MCF 10A (cell line): ENCODE measurements around the gene SNCB. TPM values are rescaled to one million over a fixed set of nuclear protein-coding genes. Genes with fewer than 3 reads are reported as not detected.

Experiments
- BruUV-seq: library from RNA; stranded (reverse); fragments of 400-500 nt; replicated peaks from 2 replicates; lab custom pipeline; 2021; lab: Mats Ljungman, UMichigan
- CTCF ChIA-PET: fragments of 300-600 bp; sonication (Branson Sonifier 250); formaldehyde crosslinking; extraction: SDS; loops from one replicate; lab custom pipeline; 2021; ENCODE audit warnings: antibody characterized with exemption, inconsistent platforms; lab: Yijun Ruan, JAX
- POLR2A ChIA-PET: fragments of 300-600, 350-650 bp; sonication (Branson Sonifier 250); formaldehyde crosslinking; extraction: SDS; loops from one replicate; lab custom pipeline; 2020; ENCODE audit warnings: antibody characterized with exemption, inconsistent platforms; lab: Yijun Ruan, JAX
- DNase-seq: peaks from one replicate; pipeline ENCODE4 v3.0.0-alpha.2; 2018; ENCODE audit not compliant: unreplicated experiment
- H3K27ac Mint-ChIP-seq: one replicate; pipeline ENCODE4 v1.8.0; 2022; ENCODE audit warnings: mild to moderate bottlenecking, low read depth, mixed read lengths; ENCODE audit not compliant: unreplicated experiment
- H3K27me3 Mint-ChIP-seq: one replicate; pipeline ENCODE4 v1.8.0; 2022; ENCODE audit warnings: mixed read lengths; ENCODE audit not compliant: insufficient read depth, unreplicated experiment
- H3K36me3 Mint-ChIP-seq: one replicate; pipeline ENCODE4 v1.8.0; 2022; ENCODE audit warnings: mild to moderate bottlenecking, moderate library complexity, mixed read lengths; ENCODE audit not compliant: insufficient read depth, unreplicated experiment
- H3K4me1 Mint-ChIP-seq: one replicate; pipeline ENCODE4 v1.8.0; 2022; ENCODE audit warnings: mixed read lengths; ENCODE audit not compliant: insufficient read depth, unreplicated experiment
- H3K4me3 Mint-ChIP-seq: one replicate; pipeline ENCODE4 v1.8.0; 2022; ENCODE audit warnings: mild to moderate bottlenecking, moderate library complexity, mixed read lengths; ENCODE audit not compliant: unreplicated experiment
- H3K9me3 Mint-ChIP-seq: one replicate; pipeline ENCODE4 v1.8.0; 2022; ENCODE audit warnings: mixed read lengths; ENCODE audit not compliant: unreplicated experiment
- intact Hi-C: fragments of 100-400 bp; cut with micrococcal nuclease; formaldehyde crosslinking; loops from 2 replicates; pipeline ENCODE4 v1.14.1; 2022
- total RNA-seq: library from RNA; stranded (reverse); gene quantifications from 2 replicates; pipeline ENCODE4 v1.2.3, GENCODE V29; 2022
- TF ChIP-seq, protein P1 (sequence below): fragments of 200-600 bp; IDR thresholded peaks from one replicate; pipeline ENCODE4 v1.8.0; 2022; ENCODE audit warnings: antibody characterized with exemption, mild to moderate bottlenecking; ENCODE audit not compliant: unreplicated experiment

The SNCB gene
- total RNA-seq, 1 experiment from 2014 or later = not detected

DNA sequence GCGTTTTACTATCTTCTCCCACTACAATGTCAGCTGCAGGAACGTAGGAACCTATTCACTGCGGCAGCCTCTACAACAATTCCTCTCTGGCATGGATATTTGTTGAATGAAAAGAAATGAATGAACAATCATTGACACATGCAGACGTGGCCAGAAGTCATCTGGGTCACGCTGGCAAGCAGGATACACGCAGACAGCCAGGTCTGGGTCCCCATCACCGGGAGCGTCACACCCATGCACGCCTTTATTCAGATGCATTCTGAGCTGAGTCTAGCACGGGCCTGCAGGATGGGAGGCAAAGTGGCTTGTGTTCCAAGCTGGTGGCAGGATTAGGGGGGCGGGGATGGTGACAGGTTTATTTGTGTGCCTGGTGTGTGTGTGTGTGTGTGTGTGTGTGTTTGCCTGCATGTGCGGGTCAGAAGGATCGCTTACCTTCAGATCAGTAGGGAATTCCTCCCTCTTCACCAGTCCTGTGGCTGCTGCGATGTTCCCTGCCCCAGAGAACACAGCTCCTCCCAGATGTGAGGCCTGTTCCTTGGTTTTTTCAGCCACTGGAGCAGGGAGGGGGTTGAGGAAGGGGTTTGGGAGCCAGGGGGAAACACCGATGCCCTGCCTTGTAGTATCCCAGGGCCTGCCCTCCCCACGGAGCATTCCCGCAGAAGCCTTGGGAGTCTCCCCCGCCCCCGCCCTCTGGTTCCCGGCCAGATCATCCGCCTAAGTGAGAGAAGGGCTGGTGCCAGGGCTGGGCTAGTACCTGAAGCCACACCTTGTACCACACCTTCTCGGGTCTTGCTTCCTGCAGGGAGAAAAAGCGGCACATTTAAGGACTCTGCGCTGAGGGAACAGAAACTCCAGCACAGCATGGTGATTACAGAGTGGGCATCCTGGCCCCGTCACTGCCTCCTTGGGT is 4.1 kb downstream of the SNCB start:
- H3K4me3 Mint-ChIP-seq = no peak overlapping the region
- TF ChIP-seq, protein P1, sequence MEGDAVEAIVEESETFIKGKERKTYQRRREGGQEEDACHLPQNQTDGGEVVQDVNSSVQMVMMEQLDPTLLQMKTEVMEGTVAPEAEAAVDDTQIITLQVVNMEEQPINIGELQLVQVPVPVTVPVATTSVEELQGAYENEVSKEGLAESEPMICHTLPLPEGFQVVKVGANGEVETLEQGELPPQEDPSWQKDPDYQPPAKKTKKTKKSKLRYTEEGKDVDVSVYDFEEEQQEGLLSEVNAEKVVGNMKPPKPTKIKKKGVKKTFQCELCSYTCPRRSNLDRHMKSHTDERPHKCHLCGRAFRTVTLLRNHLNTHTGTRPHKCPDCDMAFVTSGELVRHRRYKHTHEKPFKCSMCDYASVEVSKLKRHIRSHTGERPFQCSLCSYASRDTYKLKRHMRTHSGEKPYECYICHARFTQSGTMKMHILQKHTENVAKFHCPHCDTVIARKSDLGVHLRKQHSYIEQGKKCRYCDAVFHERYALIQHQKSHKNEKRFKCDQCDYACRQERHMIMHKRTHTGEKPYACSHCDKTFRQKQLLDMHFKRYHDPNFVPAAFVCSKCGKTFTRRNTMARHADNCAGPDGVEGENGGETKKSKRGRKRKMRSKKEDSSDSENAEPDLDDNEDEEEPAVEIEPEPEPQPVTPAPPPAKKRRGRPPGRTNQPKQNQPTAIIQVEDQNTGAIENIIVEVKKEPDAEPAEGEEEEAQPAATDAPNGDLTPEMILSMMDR = no peak
- DNase-seq = peak; percentile 71
- ChIA-PET POLR2A (interaction anchor here (0.8 to 1.4 kb wide), 3 partner anchors 21 to 725 kb away, joined by 3 to 4 read pairs (median 4); partner anchors contain the start of genes LMAN2 and TSPAN17), CTCF (interaction anchor here (0.8 kb wide), 1 partner anchor 15 kb away, joined by 3 read pairs; no protein-coding TSS in a partner anchor)
- H3K36me3 Mint-ChIP-seq = no peaks in the 10 kb centered on the region
- intact Hi-C loops = no loop called here
- H3K9me3 Mint-ChIP-seq = no peaks in the 10 kb centered on the region
- H3K27me3 Mint-ChIP-seq = peaks cover 11% of the 10 kb centered on the region
- no TSS peak for BruUV-seq
- H3K4me1 Mint-ChIP-seq = peaks cover 16% of the 10 kb centered on the region
- H3K27ac Mint-ChIP-seq = no peak overlapping the region

- H3K4me3 Mint-ChIP-seq = no peak overlapping the region
- H3K36me3 Mint-ChIP-seq = no peaks in the 10 kb centered on the region
- TF ChIP-seq, protein P1 = no peak
- DNase-seq = no peak
- no TSS peak for BruUV-seq
- intact Hi-C loops = no loop called here
- ChIA-PET CTCF (interaction anchor here (0.6 to 1.1 kb wide), 3 partner anchors 21 to 765 kb away, joined by 4 to 7 read pairs (median 5); partner anchors contain the start of gene TSPAN17), POLR2A (interaction anchor here (0.6 to 1.0 kb wide), 4 partner anchors 21 to 726 kb away, joined by 3 to 4 read pairs (median 3); partner anchors contain the start of genes LMAN2 and TSPAN17)
- H3K27me3 Mint-ChIP-seq = peaks cover 9% of the 10 kb centered on the region
- no peaks in the 10 kb centered on the region for H3K9me3 Mint-ChIP-seq
- peaks cover 16% of the 10 kb centered on the region for H3K4me1 Mint-ChIP-seq
- no peak overlapping the region for H3K27ac Mint-ChIP-seq
These were observed 4.8 kb downstream of the SNCB start for GRCh38 chr5:176625512-176625911.

GRCh38 chr5:176624938-176625337 is 5.4 kb downstream of the SNCB start:
- Mint-ChIP-seq H3K27ac (no peak overlapping the region), H3K4me3 (no peak overlapping the region), H3K4me1 (peaks cover 16% of the 10 kb centered on the region), H3K27me3 (peaks cover 12% of the 10 kb centered on the region), H3K36me3 (no peaks in the 10 kb centered on the region), H3K9me3 (no peaks in the 10 kb centered on the region)
- BruUV-seq = no TSS peak
- intact Hi-C loops = no loop called here
- ChIA-PET CTCF (interaction anchor here (0.6 to 1.1 kb wide), 3 partner anchors 22 to 766 kb away, joined by 4 to 7 read pairs (median 5); partner anchors contain the start of gene TSPAN17), POLR2A (interaction anchor here (0.6 to 0.8 kb wide), 2 partner anchors 22 to 177 kb away, joined by 3 read pairs; partner anchors contain the start of gene TSPAN17)
- no peak for DNase-seq
- TF ChIP-seq, protein P1 = no peak

DNA sequence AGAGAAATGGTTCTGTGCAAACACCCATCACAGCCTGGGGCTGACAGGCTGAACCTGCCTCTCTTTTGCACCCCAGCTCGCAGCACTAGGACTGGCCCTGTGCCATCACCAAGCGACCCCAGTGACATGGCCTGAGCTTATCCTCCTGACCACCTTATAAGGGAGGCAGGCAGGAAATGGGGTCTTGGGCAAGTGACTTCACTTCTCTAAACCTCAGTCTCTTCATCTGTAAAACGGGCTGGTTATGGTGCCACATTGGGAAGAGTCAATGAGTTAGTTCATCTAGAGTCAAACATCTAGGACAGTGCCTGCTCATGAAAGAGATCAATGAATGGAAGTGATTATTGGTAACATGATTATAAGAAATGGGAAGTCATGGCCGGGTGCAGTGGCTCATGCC is 6.2 kb downstream of the SNCB start:
- H3K4me3 Mint-ChIP-seq = no peak overlapping the region
- intact Hi-C loops = no loop called here
- H3K9me3 Mint-ChIP-seq = no peaks in the 10 kb centered on the region
- H3K27me3 Mint-ChIP-seq = peaks cover 14% of the 10 kb centered on the region
- POLR2A ChIA-PET = no interaction called here
- TF ChIP-seq, protein P1 = no peak
- no peak for DNase-seq
- no peak overlapping the region for H3K27ac Mint-ChIP-seq
- CTCF ChIA-PET = interaction anchor here (0.6 kb wide), 1 partner anchor 88 kb away, joined by 3 read pairs; no protein-coding TSS in a partner anchor
- no peaks in the 10 kb centered on the region for H3K36me3 Mint-ChIP-seq
- BruUV-seq = no TSS peak
- peaks cover 16% of the 10 kb centered on the region for H3K4me1 Mint-ChIP-seq
